ENCODE results near the gene BAHCC1. TPM values are rescaled to one million over a fixed set of nuclear protein-coding genes. Genes with fewer than 3 reads are reported as not detected.

The BAHCC1 gene
- polyA plus RNA-seq, 1 experiment: 3.1 TPM

DNA sequence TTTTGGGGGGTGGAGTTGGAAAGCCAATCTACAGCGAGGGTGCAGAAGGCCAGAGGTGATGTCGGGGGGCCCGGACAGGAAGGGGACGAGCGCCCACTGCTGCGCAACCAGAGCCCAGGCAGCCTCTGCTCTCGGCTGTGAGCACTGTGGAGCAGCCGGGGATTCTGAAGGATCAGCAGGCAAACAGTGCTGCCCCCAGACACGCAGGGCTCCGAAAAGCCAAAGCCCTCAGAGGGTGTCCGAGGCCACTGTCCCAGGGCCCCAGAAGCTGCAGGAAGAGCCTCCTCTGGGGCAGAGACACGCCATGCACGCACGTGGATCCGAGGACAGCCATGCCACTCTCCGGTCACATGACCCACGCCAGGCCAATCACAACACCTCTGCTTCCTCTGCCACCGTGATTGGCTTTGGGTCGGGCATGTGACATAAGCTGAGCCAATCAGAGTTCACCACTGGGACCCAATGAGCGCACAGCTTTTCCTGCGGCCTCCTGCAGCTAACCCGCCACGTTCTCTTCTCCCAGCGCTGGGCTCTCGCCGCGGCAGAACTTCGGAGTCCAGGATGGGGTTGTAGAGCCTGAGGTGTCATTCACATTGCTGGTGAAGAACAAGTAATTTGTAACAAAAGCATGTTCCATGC lies 76.7 kb downstream of the BAHCC1 start:
- ChIA-PET POLR2A (interaction anchor here (0.6 kb wide), 1 partner anchor 441 kb away, joined by 4 read pairs; no protein-coding TSS in a partner anchor), CTCF (interaction anchor here (0.6 to 2.9 kb wide), 19 partner anchors 13 to 249 kb away, joined by 3 to 17 read pairs (median 3); partner anchors contain the start of genes BAHCC1 and CEP131)

DNA sequence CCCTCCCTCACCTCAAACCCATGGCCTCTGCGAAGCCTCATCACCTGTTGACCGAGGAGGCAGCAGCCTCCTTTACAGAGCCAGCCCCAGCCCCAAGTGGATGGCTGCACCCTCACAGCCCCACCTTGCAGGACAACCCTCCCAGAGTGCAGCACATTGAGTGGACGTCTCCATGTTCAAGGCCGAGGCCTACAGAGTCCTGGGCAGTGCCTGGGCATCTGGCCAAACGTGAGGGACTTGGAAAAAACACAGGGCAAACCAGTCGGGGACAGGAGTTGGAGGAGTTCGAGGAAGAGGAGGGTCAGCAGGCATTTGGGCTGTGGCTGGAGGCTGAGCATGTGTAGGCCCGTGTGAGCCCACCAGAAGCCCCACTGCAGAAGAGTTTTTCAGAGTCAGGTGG lies 77.8 kb downstream of the BAHCC1 start:
- ChIA-PET POLR2A (interaction anchor here (0.6 kb wide), 1 partner anchor 343 kb away, joined by 3 read pairs; no protein-coding TSS in a partner anchor), CTCF (interaction anchor here (1.3 to 2.9 kb wide), 5 partner anchors 12 to 218 kb away, joined by 3 to 17 read pairs (median 7); no protein-coding TSS in a partner anchor)
- Histone ChIP-seq H3K27me3 (ENCODE audit: control insufficient read depth, insufficient read depth, low read length) (no peaks in the 10 kb centered on the region; the same call in 1 of the 2 replicates), H3K4me3 (ENCODE audit: low read depth, low read length) (no peak overlapping the region), H3K36me3 (ENCODE audit: control insufficient read depth, insufficient read depth, low read length) (no peaks in the 10 kb centered on the region)
- TF ChIP-seq, protein P1, sequence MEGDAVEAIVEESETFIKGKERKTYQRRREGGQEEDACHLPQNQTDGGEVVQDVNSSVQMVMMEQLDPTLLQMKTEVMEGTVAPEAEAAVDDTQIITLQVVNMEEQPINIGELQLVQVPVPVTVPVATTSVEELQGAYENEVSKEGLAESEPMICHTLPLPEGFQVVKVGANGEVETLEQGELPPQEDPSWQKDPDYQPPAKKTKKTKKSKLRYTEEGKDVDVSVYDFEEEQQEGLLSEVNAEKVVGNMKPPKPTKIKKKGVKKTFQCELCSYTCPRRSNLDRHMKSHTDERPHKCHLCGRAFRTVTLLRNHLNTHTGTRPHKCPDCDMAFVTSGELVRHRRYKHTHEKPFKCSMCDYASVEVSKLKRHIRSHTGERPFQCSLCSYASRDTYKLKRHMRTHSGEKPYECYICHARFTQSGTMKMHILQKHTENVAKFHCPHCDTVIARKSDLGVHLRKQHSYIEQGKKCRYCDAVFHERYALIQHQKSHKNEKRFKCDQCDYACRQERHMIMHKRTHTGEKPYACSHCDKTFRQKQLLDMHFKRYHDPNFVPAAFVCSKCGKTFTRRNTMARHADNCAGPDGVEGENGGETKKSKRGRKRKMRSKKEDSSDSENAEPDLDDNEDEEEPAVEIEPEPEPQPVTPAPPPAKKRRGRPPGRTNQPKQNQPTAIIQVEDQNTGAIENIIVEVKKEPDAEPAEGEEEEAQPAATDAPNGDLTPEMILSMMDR (IDR thresholded peaks at IDR 0.05; ENCODE audit: insufficient read depth, low read depth, low read length): no peak
- no peak for DNase-seq (ENCODE audit: low read depth)

More for the DNA sequence above, 76.7 kb downstream of the BAHCC1 start:
- DNase-seq (ENCODE audit: low read depth): peak; percentile 76
- Histone ChIP-seq H3K27me3 (ENCODE audit: control insufficient read depth, insufficient read depth, low read length) (no peaks in the 10 kb centered on the region; the same call in 1 of the 2 replicates), H3K36me3 (ENCODE audit: control insufficient read depth, insufficient read depth, low read length) (no peaks in the 10 kb centered on the region), H3K4me3 (ENCODE audit: low read depth, low read length) (peak overlapping the region; percentile 22)
- TF ChIP-seq, protein P1 (IDR thresholded peaks at IDR 0.05; ENCODE audit: insufficient read depth, low read depth, low read length): peak; percentile 77

DNA sequence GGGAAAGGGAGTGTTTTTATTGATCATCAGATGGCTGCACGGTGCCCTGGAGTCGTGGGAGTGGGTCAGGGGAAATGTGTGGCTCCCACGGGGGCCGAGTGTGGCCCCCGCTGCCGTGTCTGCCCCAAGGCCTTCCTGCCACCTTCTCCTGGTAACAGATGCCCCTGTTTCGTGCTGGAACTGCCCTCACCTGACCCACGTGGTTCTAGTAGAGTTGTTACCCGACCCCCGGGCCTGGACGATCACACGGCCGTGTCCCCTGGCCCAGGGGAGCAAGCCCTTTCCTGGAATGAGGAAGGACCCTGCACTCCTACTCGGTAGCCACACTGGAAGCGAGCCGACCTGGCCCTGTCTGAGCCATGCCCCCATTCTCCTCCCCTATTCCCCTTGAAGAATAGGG lies 79.7 kb downstream of the BAHCC1 start:
- CTCF ChIA-PET: interaction anchor here (1.3 kb wide), 1 partner anchor 16 kb away, joined by 3 read pairs; no protein-coding TSS in a partner anchor
- no peak for DNase-seq (ENCODE audit: low read depth)
- POLR2A ChIA-PET: no interaction called here
- H3K4me3 ChIP-seq (ENCODE audit: low read depth, low read length): no peak overlapping the region
- no peaks in the 10 kb centered on the region; the same call in 1 of the 2 replicates for H3K27me3 ChIP-seq (ENCODE audit: control insufficient read depth, insufficient read depth, low read length)
- no peaks in the 10 kb centered on the region for H3K36me3 ChIP-seq (ENCODE audit: control insufficient read depth, insufficient read depth, low read length)
- TF ChIP-seq, protein P1 (IDR thresholded peaks at IDR 0.05; ENCODE audit: insufficient read depth, low read depth, low read length): no peak

DNA sequence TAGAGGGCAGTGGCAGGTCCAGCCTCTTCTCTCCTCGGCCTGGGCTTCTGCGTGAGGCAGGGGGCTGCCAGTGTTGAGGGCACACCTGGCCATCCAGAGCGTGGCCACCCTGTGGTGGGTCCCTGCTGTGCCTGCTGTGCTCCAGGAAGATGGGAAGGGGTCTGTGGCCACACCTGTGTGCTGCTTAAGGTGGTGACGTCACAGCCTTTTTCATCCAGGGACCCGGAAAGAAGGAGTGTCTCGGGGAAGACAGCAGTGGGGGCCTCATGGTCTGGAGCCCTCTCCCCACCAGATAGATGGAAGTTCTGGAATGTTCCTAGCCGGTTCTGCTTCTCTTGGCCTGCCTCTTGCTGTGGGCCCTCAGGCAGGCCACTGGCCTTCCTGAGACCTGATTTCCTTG lies 80.8 kb downstream of the BAHCC1 start:
- DNase-seq (ENCODE audit: low read depth): no peak
- no peaks in the 10 kb centered on the region; the same call in 1 of the 2 replicates for H3K27me3 ChIP-seq (ENCODE audit: control insufficient read depth, insufficient read depth, low read length)
- ChIA-PET POLR2A (no interaction called here), CTCF (no interaction called here)
- H3K36me3 ChIP-seq (ENCODE audit: control insufficient read depth, insufficient read depth, low read length): no peaks in the 10 kb centered on the region
- TF ChIP-seq, protein P1 (IDR thresholded peaks at IDR 0.05; ENCODE audit: insufficient read depth, low read depth, low read length): no peak
- no peak overlapping the region for H3K4me3 ChIP-seq (ENCODE audit: low read depth, low read length)

DNA sequence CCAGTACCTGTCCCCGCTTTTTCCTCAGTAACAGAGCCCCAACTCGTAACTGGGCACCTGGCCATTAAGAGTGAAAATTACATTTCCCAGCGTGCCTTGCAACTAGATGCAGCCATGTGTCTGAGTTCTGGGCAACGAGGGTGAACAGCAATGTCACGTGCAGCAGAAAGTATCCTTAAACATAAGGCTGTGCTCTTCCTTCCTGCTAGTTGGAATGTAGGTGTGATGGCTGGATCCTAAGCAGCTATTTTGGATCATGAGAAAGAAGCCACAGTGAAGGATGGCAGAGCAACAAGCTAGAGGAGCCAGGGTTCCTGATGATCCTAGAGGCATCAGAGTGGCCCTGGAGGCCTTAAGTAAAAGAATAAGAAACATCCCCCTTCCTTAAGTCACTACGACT lies 81.4 kb downstream of the BAHCC1 start:
- TF ChIP-seq, protein P1 (IDR thresholded peaks at IDR 0.05; ENCODE audit: insufficient read depth, low read depth, low read length): no peak
- H3K36me3 ChIP-seq (ENCODE audit: control insufficient read depth, insufficient read depth, low read length): no peaks in the 10 kb centered on the region
- DNase-seq (ENCODE audit: low read depth): no peak
- CTCF ChIA-PET: no interaction called here
- POLR2A ChIA-PET: no interaction called here
- no peak overlapping the region for H3K4me3 ChIP-seq (ENCODE audit: low read depth, low read length)
- no peaks in the 10 kb centered on the region; the same call in 1 of the 2 replicates for H3K27me3 ChIP-seq (ENCODE audit: control insufficient read depth, insufficient read depth, low read length)

Measured in BJ (cell line).